GM12873 (cell line): ENCODE data around the gene MYO1F.

Experiments used
- CTCF ChIP-seq: IDR thresholded peaks from 2 replicates; pipeline ENCODE4 v1.5.1; 2012; ENCODE audit warnings: low read depth, mild to moderate bottlenecking, moderate library complexity, low read length, control low read depth; ENCODE audit not compliant: insufficient read depth; ENCODE audit errors: missing control alignments

The MYO1F gene

GRCh38 chr19:8512115-8512967, 64.9 kb downstream of the MYO1F start:
- TF ChIP-seq CTCF = no peak

GRCh38 chr19:8511573-8512101, 65.6 kb downstream of the MYO1F start:
- no peak for TF ChIP-seq CTCF

GRCh38 chr19:8510589-8511115, 66.6 kb downstream of the MYO1F start:
- TF ChIP-seq CTCF = no peak

GRCh38 chr19:8506402-8506957, 70.8 kb downstream of the MYO1F start:
- TF ChIP-seq CTCF = no peak

GRCh38 chr19:8505680-8506401, 71.4 kb downstream of the MYO1F start:
- TF ChIP-seq CTCF = peak; percentile 80

GRCh38 chr19:8504919-8505318, 72.3 kb downstream of the MYO1F start:
- no peak for TF ChIP-seq CTCF

GRCh38 chr19:8504171-8504570, 73.1 kb downstream of the MYO1F start:
- TF ChIP-seq CTCF = no peak
